Fibroblast of skin of right biceps (primary cell): ENCODE measurements around the gene KRT6B.
"Not testable (repeated sequence)": the region's sequence is repeated elsewhere in the genome, so short reads cannot be mapped to it uniquely, and the experiment has no call there.

Experiments used
- DNase-seq: peaks from one replicate; pipeline ENCODE4 v3.0.0-alpha.2; 2013

KRT6B gene

GRCh38 chr12:52452101-52452500 is at the start of gene KRT6B:
KRT6B (minus strand) TSS chr12:52452146; CDS start chr12:52452078, 68 bp downstream.
- DNase-seq = no peak

DNA sequence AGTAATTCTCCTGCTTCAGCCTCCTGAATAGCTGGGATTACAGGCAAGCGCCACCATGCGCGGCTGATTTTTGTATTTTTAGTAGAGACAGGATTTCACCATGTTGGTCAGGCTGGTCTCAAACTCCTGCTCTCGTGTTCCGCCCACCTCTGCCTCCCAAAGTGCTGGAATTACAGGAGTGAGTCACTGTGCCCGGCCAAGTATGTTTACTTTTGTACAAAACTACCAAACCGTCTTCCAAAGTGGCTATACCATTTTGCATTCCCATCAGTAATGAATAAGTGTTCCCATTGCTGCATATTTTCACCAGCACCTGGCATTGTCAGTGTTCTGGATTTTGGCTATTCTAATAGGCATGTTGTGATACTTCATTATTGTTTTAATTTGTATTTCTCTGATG is 49.5 kb upstream of the KRT6B start:
- DNase-seq = no peak

DNA sequence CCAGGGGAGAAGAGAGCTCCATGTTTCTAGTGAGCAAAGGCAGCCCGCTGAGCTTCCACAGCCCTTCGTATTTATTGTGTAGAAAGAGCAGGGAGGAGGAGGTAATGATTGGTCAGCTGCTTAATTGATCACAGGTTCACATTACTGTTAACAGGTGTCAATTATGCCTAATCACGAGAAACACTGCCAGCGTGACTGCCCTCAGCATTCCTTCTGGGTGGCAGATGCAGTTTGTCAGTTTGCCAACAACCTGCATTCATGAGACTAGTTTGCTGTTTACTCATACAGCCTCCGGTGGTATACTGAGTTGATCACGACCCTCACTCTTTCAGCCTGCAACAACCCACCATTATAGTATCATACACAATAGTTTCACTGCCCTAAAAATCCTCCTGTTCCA is 48.6 kb upstream of the KRT6B start:
- not testable (repeated sequence) for DNase-seq

GRCh38 chr12:52499806-52500560 is 48.0 kb upstream of the KRT6B start:
- peak; percentile 58 for DNase-seq

DNA sequence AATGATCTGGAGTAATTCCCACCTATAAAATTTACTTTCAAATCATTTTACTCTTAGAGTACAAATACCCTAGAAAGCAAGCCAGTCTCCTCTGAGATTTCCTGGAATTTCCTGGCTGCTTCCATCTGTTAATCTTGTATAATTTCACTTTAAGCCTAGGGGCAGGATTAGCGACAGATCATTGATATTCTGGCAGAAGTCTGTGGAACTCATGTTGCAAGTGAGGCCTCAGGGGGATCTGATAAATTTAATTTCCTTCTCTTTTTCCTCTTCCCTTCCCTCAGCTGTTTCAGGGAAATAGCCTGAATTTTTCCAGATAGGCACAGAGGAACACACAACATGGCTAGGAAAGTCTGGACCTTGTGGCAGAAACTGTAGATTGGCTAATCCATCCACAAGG is 47.0 kb upstream of the KRT6B start:
- DNase-seq = no peak

DNA sequence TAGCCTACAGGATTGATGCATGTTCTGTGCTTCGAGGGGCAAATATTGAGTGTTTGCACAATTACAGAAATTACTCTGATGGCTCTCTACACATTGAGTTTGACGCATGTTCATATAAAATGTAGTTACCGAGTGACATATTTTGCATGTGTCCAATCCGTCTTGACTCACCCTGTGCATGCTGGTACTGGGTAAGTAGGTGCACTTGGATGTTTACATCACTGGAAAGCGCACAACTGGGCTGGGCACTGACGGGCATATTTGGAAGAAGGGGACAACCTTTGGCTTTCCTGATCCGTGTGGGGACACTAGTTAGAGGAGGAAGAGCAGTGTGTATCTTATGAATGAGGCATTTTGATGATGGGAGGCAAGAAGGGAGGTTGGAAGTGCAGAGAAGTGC is 46.0 kb upstream of the KRT6B start:
- DNase-seq = no peak

DNA sequence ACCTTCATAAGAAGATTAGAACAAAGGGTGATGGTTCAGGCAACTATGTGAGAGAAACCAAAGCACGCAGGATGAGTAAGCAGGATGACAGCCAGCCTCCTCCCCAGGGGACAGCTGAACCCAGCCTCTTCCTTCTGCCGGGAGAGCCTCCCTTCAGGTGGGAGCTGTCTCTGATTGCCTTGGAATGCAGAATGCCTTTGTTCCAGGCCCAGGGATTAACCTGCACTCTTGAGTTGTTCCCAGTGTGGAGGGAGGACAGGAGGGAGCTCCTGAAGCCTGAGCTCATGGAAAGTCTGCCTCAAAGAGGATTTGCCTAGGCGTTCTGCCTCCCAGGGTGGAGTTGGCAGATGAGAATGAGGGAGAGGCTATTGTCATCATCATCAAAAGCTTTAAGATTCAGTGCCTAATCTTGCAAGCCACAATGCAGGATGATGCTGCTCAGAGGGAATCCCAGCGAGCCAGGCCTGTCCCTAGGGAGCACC is 44.7 kb upstream of the KRT6B start:
- peak; percentile 91 for DNase-seq

DNA sequence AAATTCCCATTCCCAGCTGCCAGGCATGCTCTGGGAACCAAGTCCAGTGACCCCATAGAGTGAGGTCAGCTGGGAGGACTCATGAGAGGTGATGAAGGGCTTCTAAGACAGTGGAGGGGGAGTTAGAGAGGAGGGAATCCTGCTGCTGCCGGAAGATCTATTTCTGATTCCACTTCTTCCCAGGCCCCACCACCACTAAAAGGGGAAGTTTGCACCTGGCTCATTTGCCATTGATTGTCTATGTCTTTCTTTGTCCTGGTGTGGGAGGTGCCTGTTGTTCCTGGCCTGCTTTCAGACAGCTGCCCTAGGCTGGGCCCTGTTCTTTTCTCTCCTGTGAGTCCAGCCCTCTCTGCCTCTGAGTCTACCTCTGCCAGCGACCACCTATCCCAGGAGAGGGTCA is 44.1 kb upstream of the KRT6B start:
- DNase-seq = peak; percentile 10

GRCh38 chr12:52495389-52495788 is 43.4 kb upstream of the KRT6B start:
- DNase-seq = peak; percentile 44

DNA sequence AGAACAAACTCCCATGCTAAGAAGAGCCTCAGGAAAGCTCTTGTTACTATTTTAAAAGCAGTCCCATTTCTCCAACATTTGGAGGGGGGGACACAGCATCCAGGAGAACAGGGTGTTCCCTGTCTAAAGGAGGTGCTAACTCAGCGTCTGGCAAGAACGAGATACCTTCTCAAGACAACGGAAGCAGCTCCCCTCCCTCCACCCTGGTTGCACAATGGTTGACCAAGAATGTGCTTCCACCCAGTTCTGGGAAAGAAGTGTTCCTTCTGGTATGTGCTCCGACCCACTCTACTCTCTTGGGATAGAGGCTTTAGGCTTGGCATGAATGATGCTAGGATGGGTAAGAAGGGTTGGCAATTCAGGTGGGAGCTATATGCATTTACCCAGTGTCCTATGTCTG is 42.6 kb upstream of the KRT6B start:
- peak; percentile 67 for DNase-seq

DNA sequence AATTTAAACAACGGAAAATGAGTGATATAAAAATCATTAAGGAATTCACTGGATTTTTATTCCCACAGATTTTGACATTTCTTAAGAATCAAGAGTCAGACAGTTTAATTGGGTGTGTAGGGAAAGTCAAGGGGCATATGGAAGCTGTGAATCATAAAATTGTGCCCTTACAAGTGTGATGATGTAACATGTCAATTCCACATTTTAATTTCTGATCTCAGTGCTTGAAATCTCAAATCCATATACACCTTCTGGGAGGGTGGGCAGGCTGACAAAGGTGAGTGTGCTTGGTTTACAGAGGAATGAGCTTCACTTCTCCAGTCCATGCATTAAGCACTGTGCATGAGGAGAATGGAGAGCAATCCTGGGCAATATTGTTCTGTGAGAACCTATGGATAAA is 42.2 kb upstream of the KRT6B start:
- no peak for DNase-seq

DNA sequence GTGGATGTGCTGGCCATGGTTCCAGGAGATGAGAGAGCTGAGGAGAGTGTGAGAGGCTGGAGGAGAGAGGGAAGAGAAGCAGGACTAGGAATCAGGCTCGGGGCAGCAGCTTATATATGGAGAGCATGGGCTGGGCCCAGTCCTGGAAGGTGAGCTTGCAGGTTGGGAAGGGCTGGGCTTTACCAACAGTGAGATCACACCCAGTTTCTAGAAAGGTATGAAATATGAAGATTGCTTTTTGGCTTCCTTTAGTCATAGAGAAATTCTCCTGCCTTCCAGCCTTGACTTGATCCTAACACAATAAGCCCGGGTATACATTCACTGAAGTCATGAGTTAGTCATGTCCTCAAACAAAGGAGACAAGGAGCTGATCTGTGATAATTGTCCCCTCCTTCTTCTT is 41.2 kb upstream of the KRT6B start, which contains the start of gene KRT6A:
Gene KRT6A (minus strand): TSS at position 86 of the 400 bp plus-strand sequence. CDS start 69 bp downstream, at position 17.
- no peak for DNase-seq

GRCh38 chr12:52492405-52492804 is 40.5 kb upstream of the KRT6B start:
- not testable (repeated sequence) for DNase-seq

- not testable (repeated sequence) for DNase-seq
These were observed 39.5 kb upstream of the KRT6B start for GRCh38 chr12:52491495-52491894.

DNA sequence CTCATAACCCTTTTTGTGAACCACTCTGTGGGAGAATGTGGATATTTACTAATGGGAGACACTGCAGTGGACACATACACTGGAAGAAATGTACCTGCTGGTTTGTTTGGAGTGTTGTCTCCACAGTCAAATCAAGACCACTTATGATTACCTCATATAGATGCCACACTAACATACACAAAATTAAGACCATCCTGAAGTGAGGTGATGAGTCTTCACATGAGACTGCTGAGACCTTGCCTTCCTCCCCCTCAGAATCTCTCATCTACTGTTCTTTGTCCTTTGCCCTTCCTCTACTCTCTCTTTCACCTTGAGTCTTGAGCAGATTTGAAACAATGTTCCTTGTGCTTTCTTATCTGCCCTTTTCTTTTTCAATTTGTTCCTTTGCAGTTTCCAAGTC is 36.8 kb upstream of the KRT6B start:
- DNase-seq = no peak

DNA sequence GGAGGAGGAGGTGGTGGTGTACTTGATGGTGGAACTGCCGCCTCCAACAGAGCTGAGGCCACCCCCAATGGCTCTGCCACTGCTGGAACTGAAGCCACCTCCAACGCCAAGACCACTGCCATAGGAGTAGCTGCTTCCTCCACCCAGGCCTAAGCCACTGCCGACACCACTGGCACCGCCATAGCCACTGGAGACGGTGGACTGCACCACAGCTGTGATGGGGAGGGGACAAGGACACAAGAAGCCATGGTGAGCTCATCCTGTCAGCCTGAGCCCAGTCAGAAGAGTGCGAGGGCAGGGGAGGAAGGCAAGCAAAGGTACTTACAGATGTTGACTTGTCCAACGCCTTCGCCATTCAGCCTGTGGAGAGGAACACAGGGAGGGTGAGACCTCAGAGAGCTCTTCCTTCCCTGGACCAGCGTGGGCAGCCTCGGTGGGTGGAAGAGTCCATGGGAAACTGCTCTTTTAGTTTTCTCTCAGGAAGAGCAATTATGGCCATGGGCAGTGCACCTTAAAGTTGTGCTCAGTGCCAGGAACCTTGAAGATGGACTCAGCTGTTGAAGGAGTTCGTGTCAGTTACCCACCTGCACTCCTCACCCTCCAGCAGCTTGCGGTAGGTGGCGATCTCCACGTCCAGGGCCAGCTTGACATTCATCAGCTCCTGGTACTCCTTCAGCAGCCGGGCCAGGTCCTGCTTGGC is 35.9 kb upstream of the KRT6B start:
- not testable (repeated sequence) for DNase-seq

DNA sequence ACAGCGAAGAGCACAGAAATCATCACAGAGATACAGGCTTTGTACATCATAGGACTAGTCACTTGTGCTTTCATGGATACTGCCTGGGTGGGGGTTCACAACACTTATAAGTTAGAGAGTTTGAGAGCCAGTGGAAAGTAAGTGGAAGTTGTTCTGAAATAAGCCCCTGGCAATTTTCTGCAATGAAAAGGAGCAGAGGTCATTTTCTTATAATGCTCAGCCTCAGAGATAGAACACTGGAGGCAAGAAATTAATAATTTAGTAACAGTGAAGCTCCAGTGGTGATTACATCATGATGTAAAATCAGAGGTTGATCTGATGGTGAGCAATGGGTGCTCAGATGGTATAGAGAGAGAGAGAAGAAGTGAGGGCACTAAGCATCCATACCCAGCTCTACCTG is 35.3 kb upstream of the KRT6B start:
- no peak for DNase-seq

- DNase-seq = no peak
These were observed 34.5 kb upstream of the KRT6B start for GRCh38 chr12:52486166-52487105.

DNA sequence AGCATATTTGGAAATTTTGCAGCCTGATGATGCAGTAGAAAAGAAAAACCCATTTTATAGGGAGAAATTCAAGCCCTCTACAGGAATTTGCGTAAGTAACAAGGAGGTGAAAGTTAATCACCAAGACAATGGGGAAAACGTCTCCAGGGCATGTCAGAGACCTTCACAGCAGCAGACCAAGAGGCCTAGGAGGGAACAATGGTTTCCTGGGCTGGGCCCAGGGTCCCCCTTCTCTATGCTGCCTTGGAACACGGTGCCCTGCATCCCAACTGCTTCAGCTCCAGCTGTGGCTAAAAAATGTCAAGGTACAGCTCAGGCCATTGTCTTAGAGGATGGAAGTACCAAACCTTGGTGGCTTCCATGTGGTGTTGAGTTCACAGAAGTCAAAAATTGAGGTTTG is 28.1 kb upstream of the KRT6B start:
- no peak for DNase-seq

GRCh38 chr12:52477651-52478050 is 25.7 kb upstream of the KRT6B start:
- DNase-seq = no peak

DNA sequence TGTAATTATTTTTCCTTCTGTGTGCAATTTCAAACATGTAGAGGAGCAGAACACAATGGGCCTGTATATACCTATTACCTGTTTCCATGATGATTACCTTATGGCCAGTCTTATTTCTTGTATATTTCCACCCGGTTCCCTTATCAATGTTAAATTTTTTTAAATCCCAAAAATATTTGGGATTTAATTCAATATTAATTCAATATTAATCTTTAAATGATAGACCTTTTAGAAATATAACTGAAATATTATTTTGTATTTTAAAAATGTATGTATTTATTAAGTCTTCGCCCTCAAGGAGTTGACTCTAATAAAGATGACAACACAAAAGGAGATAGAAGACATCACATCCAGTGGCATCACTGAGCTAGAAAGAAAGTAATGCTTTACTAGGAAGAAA is 22.3 kb upstream of the KRT6B start:
- DNase-seq = no peak

DNA sequence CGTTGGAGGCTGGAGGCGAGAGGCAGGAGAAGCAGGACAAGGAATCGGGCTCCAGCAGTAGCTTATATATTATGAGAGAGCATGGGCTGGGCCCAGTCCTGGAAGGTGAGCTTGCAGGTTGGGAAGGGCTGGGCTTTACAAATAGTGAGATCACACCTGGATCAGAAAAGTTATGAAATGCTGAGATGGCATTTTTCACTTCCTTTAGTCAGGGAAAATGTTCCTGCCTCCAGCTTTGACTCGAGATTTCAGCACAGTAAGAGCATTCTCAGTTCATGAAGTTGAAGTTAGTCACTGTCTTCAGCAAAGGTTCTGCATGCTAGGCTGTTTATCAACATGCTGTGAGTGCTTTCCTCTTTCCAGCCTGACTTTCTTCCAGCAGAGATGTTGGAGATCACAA is 21.8 kb upstream of the KRT6B start, which contains the start of gene KRT6C:
Gene KRT6C (minus strand): TSS at position 38 of the 400 bp plus-strand sequence. CDS start 68 bp downstream, outside the sequence.
- DNase-seq = no peak

- no peak for DNase-seq
These were observed 17.9 kb upstream of the KRT6B start for GRCh38 chr12:52469853-52470252.
